DND-41 (cell line): ENCODE measurements around the gene CPEB4.

Source experiments
- ATAC-seq: fragments of 200-7000 bp; cut with Tn5 transposase; 3 replicates; pipeline ENCODE4 v1.9.1; 2021; ENCODE audit warnings: low read depth; ENCODE audit not compliant: insufficient read depth
- DNase-seq: peaks from one replicate; pipeline ENCODE4 v3.0.0-alpha.2; 2020
- H2AFZ ChIP-seq: 2 replicates; pipeline ENCODE4 v1.6.0; 2012; ENCODE audit warnings: low read depth, low read length
- H3K27ac ChIP-seq: 2 replicates; pipeline ENCODE4 v1.5.1; 2012; ENCODE audit warnings: low read length, inconsistent platforms
- H3K27me3 ChIP-seq: fragments of 200-600 bp; sonication (generic); 2 replicates; pipeline ENCODE4 v1.6.0; 2012; ENCODE audit warnings: low read length, mild to moderate bottlenecking, inconsistent platforms; ENCODE audit not compliant: insufficient read depth, poor library complexity
- H3K36me3 ChIP-seq: 2 replicates; pipeline ENCODE4 v1.5.1; 2012; ENCODE audit warnings: low read length, inconsistent platforms; ENCODE audit not compliant: insufficient read depth
- H3K4me1 ChIP-seq: 2 replicates; pipeline ENCODE4 v1.5.1; 2012; ENCODE audit warnings: mild to moderate bottlenecking, low read length; ENCODE audit not compliant: insufficient read depth
- H3K4me2 ChIP-seq: 2 replicates; pipeline ENCODE4 v1.6.0; 2012; ENCODE audit warnings: mild to moderate bottlenecking, moderate library complexity, low read length, inconsistent platforms; ENCODE audit not compliant: insufficient read depth
- H3K4me3 ChIP-seq, 2 experiments: fragments of 200-600 bp in 1 of 2; shearing (Covaris generic) in 1 of 2; 2 replicates each; pipeline ENCODE4 v1.5.1; 2012 to 2016; ENCODE audit warnings: inconsistent platforms in 2 of 2, low read length in 2 of 2, mild to moderate bottlenecking in 2 of 2, low read depth in 1 of 2, moderate library complexity in 1 of 2
- H3K79me2 ChIP-seq: 2 replicates; pipeline ENCODE4 v1.6.0; 2012; ENCODE audit warnings: low read length, inconsistent platforms; ENCODE audit not compliant: insufficient read depth
- H3K9ac ChIP-seq: 2 replicates; pipeline ENCODE4 v1.6.0; 2012; ENCODE audit warnings: low read depth, mild to moderate bottlenecking, inconsistent platforms, low read length, moderate library complexity
- H3K9me3 ChIP-seq: 2 replicates; pipeline ENCODE4 v1.5.1; 2012; ENCODE audit warnings: low read length, moderate library complexity, mild to moderate bottlenecking, inconsistent platforms; ENCODE audit not compliant: insufficient read depth, severe bottlenecking
- H4K20me1 ChIP-seq: 2 replicates; pipeline ENCODE4 v1.6.0; 2012; ENCODE audit warnings: low read length; ENCODE audit not compliant: insufficient read depth
- CTCF ChIP-seq: IDR thresholded peaks from 2 replicates; pipeline ENCODE4 v1.5.1; 2012; ENCODE audit warnings: borderline replicate concordance, low read length, moderate library complexity, mild to moderate bottlenecking; ENCODE audit not compliant: poor library complexity, severe bottlenecking; ENCODE audit errors: extremely low read depth
- EZH2 ChIP-seq: IDR thresholded peaks from 3 replicates; pipeline ENCODE4 v1.6.1; 2012; ENCODE audit warnings: borderline replicate concordance, low read depth, mild to moderate bottlenecking, moderate library complexity, low read length, inconsistent platforms; ENCODE audit not compliant: severe bottlenecking

Gene CPEB4

DNA sequence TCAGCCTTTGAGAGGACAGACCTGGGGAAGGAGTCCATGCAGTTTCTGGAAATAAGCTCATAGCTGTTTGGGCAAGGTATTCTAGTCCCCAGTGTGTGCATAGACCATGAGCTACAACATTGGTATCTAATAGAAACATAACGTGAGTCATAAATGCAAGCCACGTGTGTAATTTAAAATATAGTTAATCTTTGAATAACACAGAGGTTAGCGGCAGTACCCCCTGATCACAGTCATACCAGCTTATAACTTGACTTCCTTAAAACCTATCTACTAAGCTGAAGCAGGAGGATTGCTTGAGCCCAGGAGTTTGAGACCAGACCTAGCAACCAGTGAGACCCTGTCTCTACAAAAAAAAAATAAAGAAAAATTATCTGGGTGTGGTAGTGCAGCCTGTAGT is 46.4 kb upstream of the CPEB4 start:
- ATAC-seq, result no peak

GRCh38 chr5:173843794-173844193 is 44.4 kb upstream of the CPEB4 start:
- no peak overlapping the region for H3K27ac ChIP-seq
- H3K79me2 ChIP-seq, result no peaks in the 10 kb centered on the region
- no peak for ATAC-seq
- TF ChIP-seq CTCF, result no peak
- TF ChIP-seq EZH2, result no peak
- H3K4me1 ChIP-seq, result no peaks in the 10 kb centered on the region
- no peaks in the 10 kb centered on the region for H3K9me3 ChIP-seq
- no peak overlapping the region for H3K4me3 ChIP-seq
- H4K20me1 ChIP-seq, result no peaks in the 10 kb centered on the region
- no peak overlapping the region for H2AFZ ChIP-seq
- no peaks in the 10 kb centered on the region for H3K36me3 ChIP-seq
- H3K9ac ChIP-seq, result no peak overlapping the region
- DNase-seq, result no peak
- H3K27me3 ChIP-seq, result peaks cover 6% of the 10 kb centered on the region
- H3K4me2 ChIP-seq, result no peak overlapping the region

More for the DNA sequence above, 46.4 kb upstream of the CPEB4 start:
- no peaks in the 10 kb centered on the region for H3K27me3 ChIP-seq
- no peaks in the 10 kb centered on the region for H3K9me3 ChIP-seq
- TF ChIP-seq CTCF (no peak), EZH2 (no peak)
- no peak overlapping the region for H3K27ac ChIP-seq
- H3K36me3 ChIP-seq, result no peaks in the 10 kb centered on the region
- DNase-seq, result no peak
- no peak overlapping the region for H2AFZ ChIP-seq
- no peak overlapping the region for H3K4me2 ChIP-seq
- no peak overlapping the region for H3K4me3 ChIP-seq
- no peaks in the 10 kb centered on the region for H3K79me2 ChIP-seq
- H3K4me1 ChIP-seq, result no peaks in the 10 kb centered on the region
- no peaks in the 10 kb centered on the region for H4K20me1 ChIP-seq
- H3K9ac ChIP-seq, result no peak overlapping the region

DNA sequence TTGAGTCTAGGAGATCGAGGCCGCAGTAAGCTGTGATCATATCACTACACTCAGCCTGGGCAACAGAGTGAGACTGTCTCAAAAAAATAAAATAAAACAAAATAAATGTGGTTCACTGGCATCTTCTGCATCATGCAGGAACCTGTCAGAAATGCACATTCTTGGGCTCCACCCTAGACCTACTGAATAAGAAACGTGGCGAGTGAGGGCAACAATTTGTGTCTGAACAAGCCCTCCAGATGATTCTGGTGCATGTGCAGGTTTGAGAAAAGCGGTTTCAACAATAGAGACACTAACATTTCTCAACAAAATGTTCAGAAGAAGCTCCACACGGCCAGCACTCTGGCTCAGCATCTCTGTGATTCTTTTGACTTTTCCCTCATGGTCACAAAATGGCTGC is 42.8 kb upstream of the CPEB4 start:
- ATAC-seq (no peak), DNase-seq (no peak)
- Histone ChIP-seq H3K4me1 (no peaks in the 10 kb centered on the region), H3K79me2 (no peaks in the 10 kb centered on the region), H2AFZ (no peak overlapping the region), H3K27me3 (peaks cover 6% of the 10 kb centered on the region), H3K9ac (no peak overlapping the region), H3K27ac (no peak overlapping the region), H3K36me3 (no peaks in the 10 kb centered on the region), H3K4me3 (no peak overlapping the region), H3K9me3 (no peaks in the 10 kb centered on the region), H4K20me1 (no peaks in the 10 kb centered on the region), H3K4me2 (no peak overlapping the region)
- TF ChIP-seq CTCF (no peak), EZH2 (no peak)
